H1 (cell line): Measurements from ENCODE around the gene MAN2A1.

Experiments
- ASH2L ChIP-seq: fragments of 200-600, 300-600 bp; sonication (generic); IDR thresholded peaks from one replicate; pipeline ENCODE4 v1.7.1; 2017; ENCODE audit warnings: low read length
- BRCA1 ChIP-seq: IDR thresholded peaks from 2 replicates; pipeline ENCODE4 v1.6.1; 2012; ENCODE audit warnings: low read depth, low read length, improper control_type of control experiment
- CTCF ChIP-seq, 3 experiments: IDR thresholded peaks; 1 replicate in 2 of 3; 2 replicates in 1 of 3; pipeline versions ENCODE4 v1.5.1 to v1.6.1; 2011; ENCODE audit warnings: low read length in 3 of 3, mild to moderate bottlenecking in 3 of 3, inconsistent platforms in 2 of 3, low read depth in 1 of 3, moderate library complexity in 1 of 3; ENCODE audit not compliant: insufficient read depth in 1 of 3; ENCODE audit errors: control extremely low read depth in 1 of 3
- EP300 ChIP-seq, 2 experiments: IDR thresholded peaks; 1 replicate in 1 of 2; 2 replicates in 1 of 2; pipeline ENCODE4 v1.6.1; 2011 to 2012; ENCODE audit warnings: low read depth in 2 of 2, low read length in 2 of 2, mild to moderate bottlenecking in 2 of 2, borderline replicate concordance in 1 of 2, inconsistent platforms in 1 of 2, moderate library complexity in 1 of 2
- EZH2 ChIP-seq: fragments of 200-600 bp; sonication (generic); IDR thresholded peaks from 2 replicates; pipeline ENCODE4 v1.7.1; 2012; ENCODE audit warnings: low read depth, mild to moderate bottlenecking, moderate library complexity, low read length, inconsistent platforms; ENCODE audit not compliant: severe bottlenecking
- KDM5A ChIP-seq: fragments of 200-600 bp; IDR thresholded peaks from 2 replicates; pipeline ENCODE4 v1.7.1; 2012; ENCODE audit warnings: mild to moderate bottlenecking, low read length, inconsistent platforms, mixed read lengths
- SP4 ChIP-seq: IDR thresholded peaks from 2 replicates; pipeline ENCODE4 v1.6.1; 2012; ENCODE audit warnings: low read length, inconsistent platforms
- SRF ChIP-seq: IDR thresholded peaks from 2 replicates; pipeline ENCODE4 v1.6.1; 2011; ENCODE audit warnings: mild to moderate bottlenecking, low read depth, low read length, moderate library complexity
- ZNF274 ChIP-seq: IDR thresholded peaks from 2 replicates; pipeline ENCODE4 v1.7.0; 2012; ENCODE audit warnings: low read length, borderline replicate concordance; ENCODE audit errors: extremely low read depth

- TF ChIP-seq CTCF (IDR thresholded peaks at IDR 0.05; ENCODE audit: control extremely low read depth in 1 of 3, insufficient read depth in 1 of 3, low read depth in 1 of 3, low read length in 3 of 3): no peak
- no peak for TF ChIP-seq ZNF274
- no peak for TF ChIP-seq EZH2
- no peak for TF ChIP-seq EP300 (IDR thresholded peaks at IDR 0.05; ENCODE audit: borderline replicate concordance in 1 of 2, low read depth in 2 of 2, low read length in 2 of 2)
- TF ChIP-seq SRF: no peak
- TF ChIP-seq KDM5A: no peak
- TF ChIP-seq SP4: no peak
- no peak for TF ChIP-seq BRCA1
- no peak for TF ChIP-seq ASH2L
Observed at GRCh38 chr5:109916481-109917153, 226.9 kb downstream of the MAN2A1 start.
